Heart left ventricle (tissue), 16 donors: ENCODE measurements around the gene MYH3. TPM values are rescaled to one million over a fixed set of nuclear protein-coding genes. Genes with fewer than 3 reads are reported as not detected.

ENCODE experiments used
- ATAC-seq, 4 donors: fragments of 200-7000 bp; cut with Tn5 transposase; one replicate each; pipeline ENCODE4 v1.9.1; 2020 to 2022; ENCODE audit warnings: moderate library complexity in 4 of 4, mild to moderate bottlenecking in 3 of 4, moderate number of reproducible peaks in 1 of 4
- DNase-seq, 5 donors: peaks; one replicate each; pipeline ENCODE4 v3.0.0-alpha.2; 2020
- H3K27ac ChIP-seq, 12 donors: fragments of 200-600 bp; sonication (generic) in 4 of 12; one replicate each; pipeline versions ENCODE4 v1.5.0 to v1.8.0; 2016 to 2022; ENCODE audit warnings: mild to moderate bottlenecking in 2 of 12
- H3K27me3 ChIP-seq, 9 donors: fragments of 200-600 bp; sonication (generic) in 2 of 9; one replicate each; pipeline versions ENCODE4 v1.5.1 to v1.8.0; 2016 to 2022; ENCODE audit warnings: mild to moderate bottlenecking in 3 of 9
- H3K36me3 ChIP-seq, 9 donors: fragments of 200-600 bp; sonication (generic) in 2 of 9; one replicate each; pipeline versions ENCODE4 v1.5.0 to v1.8.0; 2018 to 2022; ENCODE audit warnings: mild to moderate bottlenecking in 2 of 9
- H3K4me1 ChIP-seq, 12 donors: fragments of 200-600 bp; sonication (generic) in 4 of 12; one replicate each; pipeline versions ENCODE4 v1.5.0 to v1.8.0; 2016 to 2022; ENCODE audit warnings: mild to moderate bottlenecking in 3 of 12
- H3K4me3 ChIP-seq, 12 donors: fragments of 200-600 bp; sonication (generic) in 4 of 12; one replicate each; pipeline versions ENCODE4 v1.5.0 to v1.8.0; 2017 to 2022; ENCODE audit warnings: mild to moderate bottlenecking in 9 of 12, moderate library complexity in 4 of 12
- H3K9me3 ChIP-seq, 12 donors: fragments of 200-600 bp; sonication (generic) in 4 of 12; one replicate each; pipeline versions ENCODE4 v1.5.0 to v1.8.0; 2016 to 2022; ENCODE audit warnings: mild to moderate bottlenecking in 1 of 12
- CTCF ChIP-seq, 12 donors: fragments of 200-600 bp; sonication (generic) in 4 of 12; IDR thresholded peaks; one replicate each; pipeline versions ENCODE4 v1.5.0 to v1.8.0; 2018 to 2022; ENCODE audit warnings: antibody characterized with exemption in 12 of 12, mild to moderate bottlenecking in 5 of 12
- POLR2A ChIP-seq, 2 donors: fragments of 450-650 bp; IDR thresholded peaks; one replicate each; pipeline ENCODE4 v1.6.1; 2017; ENCODE audit warnings: antibody characterized with exemption in 2 of 2, mild to moderate bottlenecking in 2 of 2, moderate library complexity in 2 of 2
- WGBS, 4 donors: extraction: QIAGEN DNeasy Blood & Tissue Kit in 2 of 4; methylation state at CpG; one replicate each; pipeline versions ENCODE4 v1.1.5 to v1.1.7; 2013 to 2018; 5-methylcytosine and 5-hydroxymethylcytosine counted together
- intact Hi-C, 10 donors: fragments of 100-400 bp; cut with DNase I; formaldehyde crosslinking; loops; one replicate each; pipeline versions ENCODE4 v1.11.1 to v1.14.2; 2022
- polyA plus RNA-seq, 2 donors: library from polyadenylated mRNA; stranded (reverse); fragments of 200-250 nt; gene quantifications; one replicate each; pipeline ENCODE4 v1.2.3, GENCODE V29; 2013
- total RNA-seq, 9 donors: library from RNA; depleted of rRNA in 2 of 9; stranded (reverse); fragments of >200 nt in 2 of 9; fragmentation: NEBNext Ultra II Directional in 3 of 9; extraction: Animal tissue kit (Norgen Biotek cat#: 25700) in 3 of 9; gene quantifications; one replicate each; pipeline versions ENCODE4 v1.1.0 to v1.2.4, GENCODE V29; 2016 to 2023
- donor health status: ischemic (EF 13 %, LVEDD 7.1; RV severe dilation, severe dysfunction).
- donor health status: healthy with polysubstance abuse.
- donor health status: DM: no; HTN: yes; CAD: no.
- donor health status: DM: no; HTN: no; CAD: no.
- donor health status: ischemic (EF 25% LVEDD 6.9; RV normal size, moderate dysfunction).
- donor health status: ischemic (EF 25% LVEDD 5.7; RV mildly dilated, moderate dysfunction).
- donor health status: healthy.
- donor health status: DM: yes; HTN: yes; CAD: no.
- donor health status: ischemic (EF 35%, LVEDD 5.7; RV mildly dilated, moderate dysfunction).
- donor health status: nonischemic (EF 11% LVEDD 7.7; RV severe dilation, severe dysfunction).
- donor health status: DM: yes; HTN: yes; CAD: no.
- donor health status: PGD.
- donor health status: ischemic (EF 29% LVEDD 5.4; RV normal size, mild dysfunction).
- donor health status: nonischemic (EF 23%, LVEDD 6.1; RV moderate dilation, normal function).

MYH3 gene
- total and polyA plus RNA-seq, 11 donors = 0.13 to 1.8 (median 0.62) TPM

- DNase-seq = no peak
- Histone ChIP-seq H3K4me3 (no peak overlapping the region), H3K36me3 (no peaks in the 10 kb centered on the region), H3K27ac (no peak overlapping the region), H3K27me3 (peaks cover 0 to 8% (median 0%) of the 10 kb centered on the region in 9 donors), H3K4me1 (no peaks in the 10 kb centered on the region), H3K9me3 (peaks cover 0 to 6% (median 0%) of the 10 kb centered on the region in 12 donors)
- no peak for ATAC-seq
- WGBS, 4 donors = 61 to 78% (median 70%) methylated on average over 2 of the region's 2 CpGs
- intact Hi-C loops = no loop called here
- TF ChIP-seq POLR2A (IDR thresholded peaks at IDR 0.05) (no peak), CTCF (IDR thresholded peaks at IDR 0.05) (no peak)
Measured at GRCh38 chr17:10598621-10599020, 58.5 kb downstream of the MYH3 start.

DNA sequence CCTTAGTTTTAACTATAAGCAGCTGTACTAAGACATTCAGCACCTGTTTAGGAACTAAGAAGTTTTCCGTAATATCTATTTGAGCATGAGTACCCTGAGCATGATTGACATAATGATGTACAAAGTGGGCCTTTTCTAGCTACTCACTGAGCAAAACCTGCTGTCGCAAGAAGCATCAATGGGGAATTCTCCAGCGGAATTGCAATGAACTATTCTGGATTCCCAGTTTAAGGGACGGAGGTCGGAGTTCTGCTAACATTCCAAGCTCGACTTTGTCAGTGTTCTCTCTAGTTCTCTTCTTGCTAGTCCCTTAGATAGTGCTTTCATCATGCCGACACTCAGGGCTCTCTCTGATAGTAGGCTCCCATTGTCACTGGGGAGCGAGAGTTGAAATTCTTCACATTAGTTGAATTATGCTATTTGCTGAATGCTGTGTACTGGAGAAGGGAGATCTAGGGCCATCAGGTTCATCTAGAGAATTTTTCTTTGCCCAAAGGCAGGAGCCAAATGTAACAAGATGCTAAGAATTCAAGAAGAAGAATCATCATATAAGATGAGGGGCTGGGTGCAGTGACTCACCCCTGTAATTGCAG, 67.5 kb downstream of the MYH3 start:
- Histone ChIP-seq H3K27ac (no peak overlapping the region), H3K9me3 (peaks cover 0 to 6% (median 0%) of the 10 kb centered on the region in 12 donors), H3K27me3 (peaks cover 0 to 11% (median 0%) of the 10 kb centered on the region in 9 donors), H3K36me3 (no peaks in the 10 kb centered on the region), H3K4me3 (no peak overlapping the region), H3K4me1 (no peaks in the 10 kb centered on the region)
- WGBS, 4 donors = 61 to 76% (median 69%) methylated on average over 8 of the region's 8 CpGs
- intact Hi-C loops = loop anchor here in 1 of 10 donors (10.0 kb wide), 1 partner anchor 135 kb away; no protein-coding TSS in a partner anchor
- no peak for ATAC-seq
- TF ChIP-seq CTCF (IDR thresholded peaks at IDR 0.05) (no peak), POLR2A (IDR thresholded peaks at IDR 0.05) (no peak)
- DNase-seq = no peak

- intact Hi-C loops = loop anchor here in 1 of 10 donors (10.0 kb wide), 1 partner anchor 131 kb away; no protein-coding TSS in a partner anchor
- ATAC-seq (no peak), DNase-seq (no peak)
- Histone ChIP-seq H3K27ac (no peak overlapping the region), H3K27me3 (peaks cover 0 to 6% (median 0%) of the 10 kb centered on the region in 9 donors), H3K36me3 (no peaks in the 10 kb centered on the region), H3K9me3 (peaks cover 0 to 3% (median 0%) of the 10 kb centered on the region in 12 donors), H3K4me1 (no peaks in the 10 kb centered on the region), H3K4me3 (no peak overlapping the region)
- TF ChIP-seq POLR2A (IDR thresholded peaks at IDR 0.05) (no peak), CTCF (IDR thresholded peaks at IDR 0.05) (no peak)
- 69 to 75% (median 71%) methylated on average over 9 of the region's 9 CpGs for WGBS, 4 donors
Measured at GRCh38 chr17:10585529-10585928, 71.6 kb downstream of the MYH3 start.

- intact Hi-C loops = loop anchor here in 1 of 10 donors (10.0 kb wide), 1 partner anchor 129 kb away; no protein-coding TSS in a partner anchor
- no peaks in the 10 kb centered on the region for H3K4me1 ChIP-seq
- DNase-seq = no peak
- TF ChIP-seq POLR2A (IDR thresholded peaks at IDR 0.05) (no peak), CTCF (IDR thresholded peaks at IDR 0.05) (no peak)
- H3K36me3 ChIP-seq = no peaks in the 10 kb centered on the region
- no peak for ATAC-seq
- 37 to 39% (median 38%) methylated on average over 4 of the region's 4 CpGs for whole genome bisulfite sequencing, 4 donors
- H3K27me3 ChIP-seq = peaks cover 0 to 5% (median 0%) of the 10 kb centered on the region in 9 donors
- no peak overlapping the region for H3K4me3 ChIP-seq
- no peak overlapping the region for H3K27ac ChIP-seq
- peaks cover 0 to 3% (median 0%) of the 10 kb centered on the region in 12 donors for H3K9me3 ChIP-seq
Measured at GRCh38 chr17:10583834-10584233, 73.3 kb downstream of the MYH3 start.
